Peyer's patch (tissue), 4 donors: ENCODE measurements around the gene KCNIP4. TPM values are rescaled to one million over a fixed set of nuclear protein-coding genes. Genes with fewer than 3 reads are reported as not detected.

Experiments
- DNase-seq, 3 donors: peaks; one replicate each; pipeline ENCODE4 v3.0.0-alpha.2; 2017 to 2019
- H3K27ac ChIP-seq, 4 donors: fragments of 200-600 bp; sonication (generic); one replicate each; pipeline ENCODE4 v1.5.1; 2016 to 2019
- H3K27me3 ChIP-seq, 2 donors: fragments of 200-600 bp; sonication (generic); one replicate each; pipeline ENCODE4 v1.5.1; 2019
- H3K36me3 ChIP-seq, 3 donors: fragments of 200-600 bp; sonication (generic); one replicate each; pipeline ENCODE4 v1.5.1; 2016 to 2019
- H3K4me1 ChIP-seq, 4 donors: fragments of 200-600 bp; sonication (generic); one replicate each; pipeline ENCODE4 v1.5.1; 2016 to 2019
- H3K4me3 ChIP-seq, 4 donors: fragments of 200-600 bp; sonication (generic); 1 replicate in 3 of 4; 2 replicates in 1 of 4; pipeline ENCODE4 v1.5.1; 2016 to 2019; ENCODE audit warnings: mild to moderate bottlenecking in 1 of 4
- H3K9me3 ChIP-seq, 4 donors: fragments of 200-600 bp; sonication (generic); one replicate each; pipeline ENCODE4 v1.5.1; 2016 to 2019; ENCODE audit warnings: mild to moderate bottlenecking in 1 of 4
- CTCF ChIP-seq, 6 experiments: fragments of 450-650 bp in 4 of 6; fragments of 200-600 bp in 2 of 6; sonication (generic) in 1 of 6; IDR thresholded peaks; one replicate each; pipeline ENCODE4 v1.5.1; 2017 to 2019; ENCODE audit warnings: antibody characterized with exemption in 6 of 6, mild to moderate bottlenecking in 3 of 6, moderate library complexity in 1 of 6
- POLR2A ChIP-seq, 2 donors: fragments of 450-650 bp; IDR thresholded peaks; one replicate each; pipeline ENCODE4 v1.5.1; 2017; ENCODE audit warnings: antibody characterized with exemption in 2 of 2, mild to moderate bottlenecking in 2 of 2, moderate library complexity in 2 of 2
- total RNA-seq, 4 donors: library from RNA; depleted of rRNA; stranded (reverse); fragments of >200 nt; gene quantifications; one replicate each; pipeline ENCODE4 v1.1.0, GENCODE V29; 2016

Gene KCNIP4
- total RNA-seq, 4 donors from 2014 or later, result 2.8 TPM; not detected in 3

GRCh38 chr4:20679951-20680350, 1268.6 kb downstream of the KCNIP4 start:
- H3K27me3 ChIP-seq, result no peaks in the 10 kb centered on the region
- no peaks in the 10 kb centered on the region for H3K36me3 ChIP-seq
- no peak overlapping the region for H3K27ac ChIP-seq
- no peak overlapping the region for H3K4me3 ChIP-seq
- H3K4me1 ChIP-seq, result no peaks in the 10 kb centered on the region
- H3K9me3 ChIP-seq, result no peaks in the 10 kb centered on the region
- no peak for TF ChIP-seq POLR2A (IDR thresholded peaks at IDR 0.05)
- TF ChIP-seq CTCF (IDR thresholded peaks at IDR 0.05), result no peak
- DNase-seq, result no peak
